Activated naive CD4-positive, alpha-beta T cell (primary cell): ENCODE measurements around the gene GBGT1.
A peak's percentile ranks its signal among the peaks of the same experiment; 100 is the strongest.

Experiments
- DNase-seq, 4 experiments: peaks; one replicate each; lab custom pipeline; 2025; lab: John Stamatoyannopoulos, UW

GBGT1 gene

DNA sequence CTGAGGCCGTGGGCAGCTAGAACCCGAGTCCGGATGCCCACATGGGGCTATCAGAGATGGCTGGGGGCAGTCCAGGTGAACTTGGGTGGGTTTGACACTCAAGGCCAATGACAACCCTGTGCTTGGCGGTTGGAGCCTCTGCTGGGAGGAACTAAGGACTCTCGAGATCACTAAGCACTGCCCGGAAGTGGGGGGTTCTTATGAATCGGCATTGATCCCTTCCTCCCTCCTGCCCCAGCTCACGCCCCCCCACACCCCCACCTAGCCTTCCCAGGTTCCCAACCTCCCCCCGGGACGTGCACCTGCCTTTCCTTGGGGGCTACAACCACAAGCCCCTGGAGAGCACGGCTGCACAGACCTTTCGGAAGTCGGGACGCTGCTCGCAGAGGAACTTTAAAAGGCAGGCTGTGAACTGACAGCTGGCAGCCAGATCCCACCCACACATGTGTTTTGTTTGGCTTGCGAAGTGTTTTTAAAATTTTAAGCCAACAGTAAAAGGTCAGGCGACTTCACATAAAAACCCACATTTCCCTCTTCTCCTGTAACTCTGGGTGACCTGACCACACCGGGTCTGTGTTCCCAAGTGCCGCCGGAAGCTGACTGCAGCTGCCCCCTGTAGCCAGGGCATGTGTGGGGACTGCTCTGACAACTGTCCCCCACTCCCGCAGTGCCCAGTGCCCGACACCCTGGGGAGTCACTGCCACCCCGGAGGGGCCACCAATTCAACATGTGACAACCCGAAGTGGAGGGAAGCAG lies 37.6 kb downstream of the GBGT1 start:
- DNase-seq, result no peak

DNA sequence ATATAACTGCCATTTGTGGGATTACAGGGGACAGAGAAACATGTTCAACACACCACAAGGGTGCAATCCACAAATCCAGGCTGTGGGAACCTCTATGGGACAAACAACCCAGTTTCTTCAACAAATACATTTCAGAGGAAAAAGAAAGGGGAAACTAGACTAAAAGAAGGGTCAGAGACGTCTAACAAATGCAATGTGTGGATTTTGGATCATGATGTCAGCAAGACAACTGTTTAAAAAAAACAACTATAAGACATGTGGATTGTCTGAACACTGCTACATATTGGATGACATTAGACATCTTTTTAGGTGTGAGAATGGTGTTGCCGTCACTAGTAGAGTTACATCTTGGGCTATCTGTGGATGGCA lies 38.8 kb downstream of the GBGT1 start:
- no peak for DNase-seq

- DNase-seq, result no peak
Measured at GRCh38 chr9:133124123-133124906, 39.4 kb downstream of the GBGT1 start.

DNA sequence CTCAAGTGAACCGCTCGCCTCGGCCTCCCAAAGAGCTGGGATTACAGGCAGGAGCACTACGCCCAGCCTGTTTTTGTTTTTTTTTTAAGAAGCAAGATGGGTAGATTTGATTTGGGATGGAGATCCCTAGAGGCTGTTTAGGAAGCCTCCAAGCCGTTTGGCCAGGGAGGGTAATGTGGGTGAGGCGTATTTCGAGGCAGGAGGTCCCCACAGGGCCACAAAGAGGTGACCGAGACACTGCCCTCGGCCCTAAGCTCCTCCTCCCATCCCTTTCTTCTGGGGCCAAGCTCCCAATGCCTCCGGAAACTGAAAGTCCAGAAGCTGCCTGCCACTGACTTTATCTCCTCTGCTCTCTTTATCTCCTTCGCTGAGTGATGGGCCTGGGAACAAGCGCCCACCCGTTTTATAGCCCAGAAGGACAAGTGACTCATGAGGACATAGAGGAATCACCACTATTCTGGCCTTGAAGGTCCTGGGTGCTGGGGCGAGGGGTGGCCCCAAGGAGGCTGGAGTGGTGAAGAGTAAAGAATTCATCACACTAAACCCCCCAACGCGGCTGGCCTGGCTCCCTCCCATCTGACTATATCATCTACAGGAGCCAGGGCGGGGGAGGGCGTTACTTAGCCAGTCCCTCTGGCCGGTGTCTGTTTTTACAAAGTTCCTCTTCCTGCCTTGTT lies 40.6 kb downstream of the GBGT1 start:
- no peak for DNase-seq

DNA sequence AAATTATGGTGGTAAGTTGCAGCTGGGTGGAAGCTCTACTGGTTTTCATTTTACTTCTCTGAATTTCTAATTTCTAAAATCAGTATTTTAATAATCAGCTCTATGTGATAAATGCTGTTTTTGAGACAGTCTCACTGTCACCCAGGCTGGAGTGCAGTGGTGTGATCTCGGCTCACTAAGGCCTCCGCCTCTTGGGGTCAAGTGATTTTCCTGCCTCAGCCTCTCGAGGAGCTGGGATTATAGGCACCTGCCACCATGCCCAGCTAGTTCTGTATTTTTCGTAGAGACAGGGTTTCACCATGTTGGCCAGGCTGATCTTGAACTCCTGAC lies 41.1 kb downstream of the GBGT1 start:
- no peak for DNase-seq

GRCh38 chr9:133121915-133122550 lies 41.7 kb downstream of the GBGT1 start:
- DNase-seq, result no peak

- DNase-seq, result peak; percentile 76 to 91 (median 83)
Measured at GRCh38 chr9:133121198-133121914, 42.4 kb downstream of the GBGT1 start, which contains the start of gene RALGDS. RALGDS (minus strand) TSS chr9:133121240; CDS start chr9:133121154, 86 bp downstream.

DNA sequence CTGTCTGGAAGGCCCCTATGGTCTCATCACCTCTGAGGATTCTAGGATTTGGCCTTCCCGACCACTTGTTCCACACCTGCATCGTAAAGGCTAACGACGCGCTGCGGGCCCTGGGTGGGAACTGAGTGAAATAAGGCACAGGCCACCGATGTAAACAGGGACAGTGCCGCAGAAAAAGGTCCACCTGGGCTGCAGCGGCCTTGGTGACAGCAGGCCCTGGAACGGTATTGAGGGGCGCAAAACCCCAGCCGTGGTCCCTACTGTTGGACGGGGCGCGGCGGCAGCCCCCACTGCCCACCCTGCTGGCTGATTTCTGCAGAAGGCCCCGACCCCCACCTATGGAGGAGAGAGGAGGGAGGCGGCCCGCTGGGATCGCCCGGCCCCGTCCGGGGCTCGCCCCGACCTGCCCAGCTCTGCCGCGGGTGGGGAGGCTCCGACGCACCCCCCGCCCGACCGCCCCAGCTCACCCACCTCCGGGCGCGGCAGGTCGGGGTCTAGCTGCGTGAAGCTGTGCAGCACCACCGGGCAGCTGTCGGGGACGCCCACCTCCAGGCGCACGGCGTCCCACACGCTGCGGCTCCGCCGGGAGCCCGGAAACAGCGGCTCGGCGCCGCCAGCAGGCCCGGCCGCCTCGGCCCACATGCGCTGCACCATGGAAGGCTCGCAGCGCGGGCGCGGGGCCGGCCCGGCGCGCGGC lies 43.1 kb downstream of the GBGT1 start:
- DNase-seq, result no peak

DNA sequence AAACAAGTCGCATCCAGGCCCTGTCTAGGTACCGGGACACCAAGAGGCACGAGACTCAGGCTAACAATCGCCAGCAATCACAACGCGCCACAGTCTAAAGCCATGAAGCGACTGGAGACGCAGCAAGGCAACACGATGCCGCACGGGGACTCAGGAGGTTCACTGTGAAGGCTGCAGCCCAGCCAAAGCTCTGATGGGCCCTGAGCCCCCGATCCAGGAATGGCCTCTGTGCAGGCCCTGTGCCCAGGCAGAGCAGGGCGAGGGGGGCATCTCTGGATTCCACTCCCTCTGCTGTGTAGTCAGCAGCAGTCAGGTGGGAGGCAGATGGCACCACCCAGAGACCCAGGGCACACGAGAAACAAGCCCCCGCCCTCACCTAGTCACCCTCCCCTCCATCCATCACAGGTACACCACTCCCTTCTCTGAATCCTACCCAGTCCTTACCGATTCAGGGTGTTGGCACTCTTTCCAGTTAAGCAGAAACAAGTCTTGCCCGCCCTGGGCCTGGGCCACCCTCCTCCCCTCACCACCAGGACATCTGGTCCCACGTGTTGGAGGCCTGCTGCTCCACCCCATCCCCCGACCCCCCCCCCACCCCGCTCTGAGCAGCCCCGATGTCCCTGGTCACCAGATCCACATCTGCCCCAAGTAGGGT lies 43.7 kb downstream of the GBGT1 start:
- DNase-seq, result no peak

- DNase-seq, result no peak
Measured at GRCh38 chr9:133119103-133119845, 44.4 kb downstream of the GBGT1 start.

DNA sequence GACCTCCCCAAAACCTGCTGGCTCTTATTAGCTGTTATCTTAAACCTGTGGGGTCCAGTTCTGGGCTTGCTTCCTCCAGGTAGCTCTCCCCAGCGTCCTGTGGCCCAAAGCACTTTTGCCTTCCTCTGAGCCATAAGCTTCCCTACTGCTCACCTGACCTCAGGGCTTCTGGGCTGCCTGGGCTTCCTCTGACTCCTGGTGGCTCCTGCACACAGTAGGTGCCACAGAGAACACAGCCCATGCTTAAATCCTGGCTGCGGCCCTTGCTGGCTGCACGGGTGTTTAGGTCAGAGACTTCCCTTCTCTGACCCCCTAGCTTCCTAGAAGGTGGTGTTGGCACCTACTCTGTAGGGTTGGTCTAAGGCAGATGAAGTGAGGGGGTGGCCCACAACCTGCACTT lies 45.1 kb downstream of the GBGT1 start:
- no peak for DNase-seq

GRCh38 chr9:133118179-133118520 lies 45.6 kb downstream of the GBGT1 start:
- no peak for DNase-seq

GRCh38 chr9:133117271-133118178 lies 46.2 kb downstream of the GBGT1 start:
- no peak for DNase-seq

DNA sequence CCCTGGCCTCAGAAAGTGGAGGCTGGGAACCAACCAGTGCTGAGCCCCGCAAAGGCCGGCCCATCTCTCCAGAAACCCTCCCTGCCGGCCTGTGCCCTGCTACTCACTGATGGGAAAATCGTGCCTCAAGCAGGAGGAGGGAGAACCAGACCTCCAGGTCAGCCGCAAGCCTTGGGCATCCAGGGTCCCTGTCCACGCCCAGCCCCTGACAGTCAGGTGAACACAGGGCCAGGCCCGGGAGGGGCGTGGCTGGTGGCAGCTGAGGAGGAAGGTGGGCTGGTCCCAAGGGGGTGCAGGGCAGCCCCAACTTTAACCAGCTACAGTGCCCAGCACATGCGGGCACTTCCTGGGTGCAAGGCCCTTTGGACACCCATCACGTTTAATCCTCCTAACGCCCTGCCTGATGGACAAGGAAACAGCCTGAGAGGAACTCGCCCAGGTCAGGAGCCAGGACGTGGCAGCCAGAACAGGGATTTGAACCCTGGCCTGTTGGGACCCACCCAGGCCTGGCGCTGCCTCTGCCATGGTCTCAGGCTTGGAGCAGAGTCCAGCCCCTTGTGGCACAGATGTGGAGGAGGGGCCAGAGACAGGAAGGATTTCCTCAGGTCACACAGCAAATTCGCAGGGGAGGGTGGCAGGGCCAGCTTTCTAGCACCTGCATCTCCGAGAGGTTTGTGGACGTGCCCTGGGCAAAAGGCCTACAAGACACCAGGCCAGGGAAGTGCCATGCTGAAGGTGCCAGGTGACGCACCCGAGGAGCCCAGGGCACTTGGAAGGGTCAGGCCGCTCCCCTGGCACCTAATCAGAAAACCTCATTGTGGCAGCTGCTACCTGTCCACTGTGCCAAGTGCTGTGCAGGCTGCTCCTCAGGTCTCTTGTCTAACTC lies 47.1 kb downstream of the GBGT1 start:
- DNase-seq, result no peak

GRCh38 chr9:133115604-133116345 lies 47.9 kb downstream of the GBGT1 start:
- no peak for DNase-seq

GRCh38 chr9:133114886-133115603 lies 48.7 kb downstream of the GBGT1 start:
- DNase-seq, result no peak
